ENCODE results near the gene RUNX2.

DNA sequence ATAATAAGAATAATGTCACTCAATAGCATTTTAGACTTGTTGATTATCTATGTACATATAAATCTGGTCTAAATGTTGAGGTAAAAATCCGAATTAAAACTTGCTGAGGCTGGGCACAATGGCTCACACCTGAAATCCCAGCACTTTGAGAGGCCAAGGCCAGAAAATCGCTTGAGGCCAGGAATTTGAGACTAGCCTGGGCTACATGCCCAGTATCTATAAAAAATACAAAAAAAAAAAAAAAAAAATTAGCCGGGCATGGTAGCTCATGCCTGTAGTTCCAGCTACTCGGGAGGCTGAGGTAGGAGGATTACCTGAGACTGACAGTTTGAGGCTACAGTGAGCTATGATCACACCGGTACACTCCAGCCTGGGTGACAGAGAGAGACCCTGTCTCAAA, 83.8 kb downstream of the RUNX2 start:
- TF ChIP-seq CTCF (IDR thresholded peaks at IDR 0.05 in 2 of 3, conservative IDR thresholded peaks at IDR 0.05 in 1 of 3; ENCODE audit: control insufficient read depth in 2 of 3, extremely low read depth in 1 of 3, insufficient read depth in 1 of 3, low read depth in 3 of 3, low read length in 3 of 3) (no peak), TAF1 (IDR thresholded peaks at IDR 0.05; ENCODE audit: borderline replicate concordance, low read depth, low read length) (no peak), MXI1 (IDR thresholded peaks at IDR 0.05; ENCODE audit: low read depth, low read length) (no peak), ZNF24 (IDR thresholded peaks at IDR 0.05) (no peak), POLR2A (IDR thresholded peaks at IDR 0.05; ENCODE audit: low read depth, low read length) (no peak)
